Measurements from ENCODE around the gene NELFA.

Gene NELFA

GRCh38 chr4:1987721-1988326 lies 20.9 kb downstream of the NELFA start:
- H2AFZ ChIP-seq (ENCODE audit: low read depth, low read length), result no peak overlapping the region
- no peak overlapping the region for H3K4me3 ChIP-seq (ENCODE audit: low read length)
- H3K4me1 ChIP-seq (ENCODE audit: insufficient read depth, low read length), result no peaks in the 10 kb centered on the region
- no peaks in the 10 kb centered on the region for H3K27me3 ChIP-seq (ENCODE audit: insufficient read depth, low read length)
- H3K9me3 ChIP-seq (ENCODE audit: low read length), result no peaks in the 10 kb centered on the region
- peaks cover 85% of the 10 kb centered on the region for H3K36me3 ChIP-seq (ENCODE audit: insufficient read depth, low read length)

DNA sequence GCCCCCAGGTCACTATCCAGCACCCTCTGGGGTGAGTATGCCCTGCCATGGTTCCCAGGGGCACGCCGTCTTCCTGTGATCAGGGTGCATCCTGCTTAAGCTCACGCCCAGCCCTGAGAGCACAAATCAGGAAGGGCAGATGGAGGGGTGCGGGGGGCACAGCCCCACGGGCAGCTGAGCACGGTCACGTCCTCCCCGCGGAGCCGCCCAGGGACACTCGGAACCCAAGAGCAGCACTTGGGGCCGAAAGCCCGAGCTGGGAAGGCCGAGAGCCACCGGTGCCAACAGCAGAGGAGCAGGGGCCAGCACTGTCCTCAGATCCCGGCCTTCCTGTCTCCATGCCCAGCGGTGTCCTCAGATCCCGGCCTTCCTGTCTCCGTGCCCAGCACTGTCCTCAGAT lies 21.5 kb downstream of the NELFA start:
- H3K36me3 ChIP-seq (ENCODE audit: insufficient read depth, low read length), result peaks cover 90% of the 10 kb centered on the region
- no peaks in the 10 kb centered on the region for H3K4me1 ChIP-seq (ENCODE audit: insufficient read depth, low read length)
- H3K27me3 ChIP-seq (ENCODE audit: insufficient read depth, low read length), result no peaks in the 10 kb centered on the region
- H3K9me3 ChIP-seq (ENCODE audit: low read length), result no peaks in the 10 kb centered on the region
- no peak overlapping the region for H3K4me3 ChIP-seq (ENCODE audit: low read length)
- no peak overlapping the region for H2AFZ ChIP-seq (ENCODE audit: low read depth, low read length)

GRCh38 chr4:1986578-1987210 lies 22.1 kb downstream of the NELFA start:
- no peaks in the 10 kb centered on the region for H3K27me3 ChIP-seq (ENCODE audit: insufficient read depth, low read length)
- H3K4me3 ChIP-seq (ENCODE audit: low read length), result no peak overlapping the region
- no peaks in the 10 kb centered on the region for H3K4me1 ChIP-seq (ENCODE audit: insufficient read depth, low read length)
- H2AFZ ChIP-seq (ENCODE audit: low read depth, low read length), result no peak overlapping the region
- H3K9me3 ChIP-seq (ENCODE audit: low read length), result no peaks in the 10 kb centered on the region
- H3K36me3 ChIP-seq (ENCODE audit: insufficient read depth, low read length), result peaks cover 93% of the 10 kb centered on the region

GRCh38 chr4:1985780-1986577 lies 22.8 kb downstream of the NELFA start:
- H3K4me1 ChIP-seq (ENCODE audit: insufficient read depth, low read length), result no peaks in the 10 kb centered on the region
- H3K9me3 ChIP-seq (ENCODE audit: low read length), result no peaks in the 10 kb centered on the region
- H3K4me3 ChIP-seq (ENCODE audit: low read length), result no peak overlapping the region
- peaks cover 94% of the 10 kb centered on the region for H3K36me3 ChIP-seq (ENCODE audit: insufficient read depth, low read length)
- no peaks in the 10 kb centered on the region for H3K27me3 ChIP-seq (ENCODE audit: insufficient read depth, low read length)
- H2AFZ ChIP-seq (ENCODE audit: low read depth, low read length), result no peak overlapping the region

- no peaks in the 10 kb centered on the region for H3K4me1 ChIP-seq (ENCODE audit: insufficient read depth, low read length)
- peaks cover 94% of the 10 kb centered on the region for H3K36me3 ChIP-seq (ENCODE audit: insufficient read depth, low read length)
- H3K4me3 ChIP-seq (ENCODE audit: low read length), result no peak overlapping the region
- no peaks in the 10 kb centered on the region for H3K9me3 ChIP-seq (ENCODE audit: low read length)
- H2AFZ ChIP-seq (ENCODE audit: low read depth, low read length), result no peak overlapping the region
- no peaks in the 10 kb centered on the region for H3K27me3 ChIP-seq (ENCODE audit: insufficient read depth, low read length)
Observed at GRCh38 chr4:1985294-1985693, 23.5 kb downstream of the NELFA start.

GRCh38 chr4:1984406-1985191 lies 24.2 kb downstream of the NELFA start:
- Histone ChIP-seq H3K27me3 (ENCODE audit: insufficient read depth, low read length) (no peaks in the 10 kb centered on the region), H3K4me3 (ENCODE audit: low read length) (no peak overlapping the region), H3K36me3 (ENCODE audit: insufficient read depth, low read length) (peaks cover 94% of the 10 kb centered on the region), H2AFZ (ENCODE audit: low read depth, low read length) (no peak overlapping the region), H3K4me1 (ENCODE audit: insufficient read depth, low read length) (no peaks in the 10 kb centered on the region), H3K9me3 (ENCODE audit: low read length) (no peaks in the 10 kb centered on the region)

GRCh38 chr4:1983846-1984405 lies 24.8 kb downstream of the NELFA start:
- no peaks in the 10 kb centered on the region for H3K9me3 ChIP-seq (ENCODE audit: low read length)
- no peaks in the 10 kb centered on the region for H3K27me3 ChIP-seq (ENCODE audit: insufficient read depth, low read length)
- H2AFZ ChIP-seq (ENCODE audit: low read depth, low read length), result no peak overlapping the region
- peaks cover 95% of the 10 kb centered on the region for H3K36me3 ChIP-seq (ENCODE audit: insufficient read depth, low read length)
- no peaks in the 10 kb centered on the region for H3K4me1 ChIP-seq (ENCODE audit: insufficient read depth, low read length)
- H3K4me3 ChIP-seq (ENCODE audit: low read length), result no peak overlapping the region

DNA sequence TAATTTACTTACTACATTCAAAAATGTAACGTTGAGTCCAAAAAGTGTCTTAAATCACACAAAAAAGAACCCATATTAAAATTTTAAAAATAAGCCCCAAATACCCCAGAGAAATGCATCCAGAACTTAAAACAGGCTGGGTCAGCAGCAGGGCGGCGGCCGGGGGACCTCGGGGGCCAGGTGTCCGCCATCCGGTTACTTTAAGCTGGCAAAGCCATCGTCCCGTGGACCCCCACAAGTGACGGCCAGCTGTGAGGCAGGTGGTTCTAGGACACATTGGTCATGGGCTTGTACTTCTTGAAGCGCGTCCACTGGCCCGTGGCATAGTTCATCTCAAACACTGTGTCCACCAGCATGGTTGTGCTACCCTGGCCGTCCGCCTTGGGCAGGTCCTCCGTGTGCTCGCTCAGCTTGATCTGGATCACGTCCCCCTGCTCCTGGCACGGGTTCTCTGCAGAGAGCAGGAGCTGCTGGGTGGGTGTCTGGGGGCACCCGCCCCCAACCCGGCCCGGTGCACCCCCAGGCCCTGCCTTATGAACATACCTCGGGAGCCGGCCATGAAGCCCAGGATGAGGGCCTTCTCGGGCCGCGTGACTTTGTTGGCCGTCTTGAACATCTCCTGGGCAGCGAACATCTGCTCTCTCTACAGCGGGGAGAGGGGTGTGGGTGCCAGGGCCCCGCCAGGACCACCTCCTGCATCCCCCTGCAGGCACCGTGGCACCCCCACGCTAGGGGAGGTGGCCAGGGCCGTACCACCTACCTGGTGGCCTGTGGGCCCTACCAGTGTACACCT lies 25.5 kb downstream of the NELFA start:
- no peak overlapping the region for H2AFZ ChIP-seq (ENCODE audit: low read depth, low read length)
- H3K36me3 ChIP-seq (ENCODE audit: insufficient read depth, low read length), result peaks cover 98% of the 10 kb centered on the region
- H3K4me3 ChIP-seq (ENCODE audit: low read length), result no peak overlapping the region
- no peaks in the 10 kb centered on the region for H3K27me3 ChIP-seq (ENCODE audit: insufficient read depth, low read length)
- no peaks in the 10 kb centered on the region for H3K4me1 ChIP-seq (ENCODE audit: insufficient read depth, low read length)
- H3K9me3 ChIP-seq (ENCODE audit: low read length), result no peaks in the 10 kb centered on the region

DNA sequence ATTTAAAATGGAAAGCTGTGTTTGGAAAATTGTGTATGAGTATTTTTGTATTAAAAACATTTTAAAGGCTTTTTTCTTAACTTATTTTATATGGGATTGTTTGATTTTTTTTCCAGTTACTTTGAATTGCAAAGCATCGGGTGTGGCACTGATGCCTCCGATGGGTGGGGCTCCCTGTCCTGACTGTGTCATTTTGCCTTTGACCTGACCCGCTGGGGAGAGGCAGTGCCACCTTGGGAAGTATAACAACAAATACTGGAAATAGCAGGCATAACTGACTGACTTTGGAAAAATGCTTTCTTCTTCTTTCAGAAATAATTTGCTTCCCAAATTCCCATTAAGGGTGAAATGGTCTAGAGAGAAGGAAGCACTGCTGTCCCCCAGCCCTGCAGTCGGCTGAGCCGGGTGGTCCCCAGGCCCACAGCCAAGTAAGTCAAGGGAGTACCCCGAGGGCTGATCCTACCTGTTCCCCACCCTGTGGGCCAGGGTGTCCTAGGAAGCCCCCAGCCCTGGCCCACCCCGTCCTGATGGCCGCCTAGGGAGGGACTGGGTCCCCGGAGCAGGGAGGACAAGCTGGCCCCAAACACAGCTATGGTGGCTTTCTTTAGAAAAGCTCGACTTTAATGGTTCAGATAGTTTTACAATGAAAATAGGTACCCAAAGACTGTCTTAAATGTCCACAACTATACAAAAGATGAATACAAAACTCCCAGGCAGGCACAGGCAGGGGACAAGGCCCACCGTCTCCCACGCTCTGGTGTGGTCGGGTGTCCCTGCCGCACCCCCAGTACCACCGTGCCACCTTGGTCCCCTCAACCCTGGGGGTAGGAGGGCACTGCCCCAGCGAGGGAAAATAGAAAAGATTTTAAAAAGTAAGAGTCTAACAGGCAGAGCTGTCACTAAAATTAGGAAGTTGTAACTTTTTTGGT lies 26.4 kb downstream of the NELFA start:
- no peaks in the 10 kb centered on the region for H3K27me3 ChIP-seq (ENCODE audit: insufficient read depth, low read length)
- H2AFZ ChIP-seq (ENCODE audit: low read depth, low read length), result no peak overlapping the region
- no peaks in the 10 kb centered on the region for H3K9me3 ChIP-seq (ENCODE audit: low read length)
- H3K36me3 ChIP-seq (ENCODE audit: insufficient read depth, low read length), result peaks cover 96% of the 10 kb centered on the region
- H3K4me3 ChIP-seq (ENCODE audit: low read length), result no peak overlapping the region
- H3K4me1 ChIP-seq (ENCODE audit: insufficient read depth, low read length), result no peaks in the 10 kb centered on the region

DNA sequence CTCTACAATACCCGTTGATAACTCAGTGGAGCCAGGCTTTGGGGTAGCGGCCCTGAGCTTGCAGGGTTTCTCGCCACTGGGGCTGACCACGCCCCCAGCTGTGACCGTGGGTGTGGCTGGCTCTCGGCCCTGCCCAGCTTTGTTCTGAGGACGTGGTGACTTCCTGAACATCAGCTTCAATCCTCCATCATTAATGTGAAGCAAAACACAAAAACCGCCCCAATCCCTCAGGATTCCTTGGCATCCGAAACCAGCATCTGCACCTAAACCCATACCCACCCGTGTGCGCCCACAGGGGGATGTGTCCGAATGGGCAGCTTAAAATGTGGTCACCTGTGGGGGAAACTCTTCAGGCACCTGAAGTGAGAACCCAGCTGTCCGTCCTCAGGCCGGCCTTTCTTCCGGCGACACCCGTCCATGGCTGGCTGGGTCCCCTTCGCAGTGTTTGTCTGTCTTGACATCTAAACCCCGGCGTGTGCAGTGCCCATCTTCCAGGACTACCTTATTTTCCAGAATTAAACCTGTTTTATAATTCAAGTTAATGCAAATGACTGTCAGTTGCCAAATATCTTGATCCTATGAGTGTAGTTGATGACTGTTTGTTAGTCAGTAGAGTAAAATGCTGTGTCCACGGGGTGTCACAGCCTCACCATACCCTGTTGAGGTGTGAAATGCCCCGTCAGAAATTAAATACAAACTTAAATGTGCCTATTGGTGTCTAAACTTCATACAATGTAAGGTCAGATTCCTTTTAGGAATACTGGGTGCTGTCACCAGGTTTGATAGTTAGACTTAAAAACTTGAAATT lies 27.3 kb downstream of the NELFA start:
- H2AFZ ChIP-seq (ENCODE audit: low read depth, low read length), result no peak overlapping the region
- no peaks in the 10 kb centered on the region for H3K4me1 ChIP-seq (ENCODE audit: insufficient read depth, low read length)
- peaks cover 96% of the 10 kb centered on the region for H3K36me3 ChIP-seq (ENCODE audit: insufficient read depth, low read length)
- H3K4me3 ChIP-seq (ENCODE audit: low read length), result no peak overlapping the region
- no peaks in the 10 kb centered on the region for H3K27me3 ChIP-seq (ENCODE audit: insufficient read depth, low read length)
- H3K9me3 ChIP-seq (ENCODE audit: low read length), result no peaks in the 10 kb centered on the region

- Histone ChIP-seq H3K36me3 (ENCODE audit: insufficient read depth, low read length) (peaks cover 96% of the 10 kb centered on the region), H2AFZ (ENCODE audit: low read depth, low read length) (no peak overlapping the region)
Observed at GRCh38 chr4:1980561-1981041, 28.2 kb downstream of the NELFA start.

More at GRCh38 chr4:1980561-1981041, 28.2 kb downstream of the NELFA start:
- H3K9me3 ChIP-seq (ENCODE audit: low read length), result no peaks in the 10 kb centered on the region
- no peak overlapping the region for H3K4me3 ChIP-seq (ENCODE audit: low read length)
- no peaks in the 10 kb centered on the region for H3K4me1 ChIP-seq (ENCODE audit: insufficient read depth, low read length)
- H3K27me3 ChIP-seq (ENCODE audit: insufficient read depth, low read length), result no peaks in the 10 kb centered on the region

All from neuron (in vitro differentiated cells).